ENCODE measurements around the gene MDP1.
"Not testable (repeated sequence)": the region's sequence is repeated elsewhere in the genome, so short reads cannot be mapped to it uniquely, and the experiment has no call there.

DNA sequence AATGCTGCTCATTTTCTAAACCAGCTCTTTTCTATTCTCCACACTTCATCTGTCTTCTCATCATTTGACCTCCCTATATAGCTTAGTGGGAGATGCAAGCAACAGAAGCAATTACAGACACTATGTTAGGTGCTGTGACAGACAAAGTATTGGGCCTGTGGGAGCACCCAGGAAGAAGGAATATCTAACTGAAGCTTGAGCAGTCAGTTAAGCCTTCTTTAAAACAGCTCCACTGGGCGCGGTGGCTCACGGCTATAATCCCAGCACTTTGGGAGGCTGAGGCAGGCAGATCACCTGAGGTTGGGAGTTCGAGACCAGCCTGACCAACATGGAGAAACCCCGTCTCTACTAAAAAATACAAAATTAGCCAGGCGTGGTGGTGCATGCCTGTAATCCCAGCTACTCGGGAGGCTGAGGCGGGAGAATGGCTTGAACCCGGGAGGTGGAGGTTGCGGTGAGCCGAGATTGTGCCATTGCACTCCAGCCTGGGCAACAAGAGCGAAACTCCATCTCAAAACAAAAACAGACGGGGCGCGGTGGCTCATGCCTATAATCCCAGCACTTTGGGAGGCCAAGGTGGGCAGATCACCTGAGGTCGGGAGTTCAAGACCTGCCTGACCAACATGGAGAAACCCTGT, 12.5 kb downstream of the MDP1 start:
- TF ChIP-seq, protein P1, sequence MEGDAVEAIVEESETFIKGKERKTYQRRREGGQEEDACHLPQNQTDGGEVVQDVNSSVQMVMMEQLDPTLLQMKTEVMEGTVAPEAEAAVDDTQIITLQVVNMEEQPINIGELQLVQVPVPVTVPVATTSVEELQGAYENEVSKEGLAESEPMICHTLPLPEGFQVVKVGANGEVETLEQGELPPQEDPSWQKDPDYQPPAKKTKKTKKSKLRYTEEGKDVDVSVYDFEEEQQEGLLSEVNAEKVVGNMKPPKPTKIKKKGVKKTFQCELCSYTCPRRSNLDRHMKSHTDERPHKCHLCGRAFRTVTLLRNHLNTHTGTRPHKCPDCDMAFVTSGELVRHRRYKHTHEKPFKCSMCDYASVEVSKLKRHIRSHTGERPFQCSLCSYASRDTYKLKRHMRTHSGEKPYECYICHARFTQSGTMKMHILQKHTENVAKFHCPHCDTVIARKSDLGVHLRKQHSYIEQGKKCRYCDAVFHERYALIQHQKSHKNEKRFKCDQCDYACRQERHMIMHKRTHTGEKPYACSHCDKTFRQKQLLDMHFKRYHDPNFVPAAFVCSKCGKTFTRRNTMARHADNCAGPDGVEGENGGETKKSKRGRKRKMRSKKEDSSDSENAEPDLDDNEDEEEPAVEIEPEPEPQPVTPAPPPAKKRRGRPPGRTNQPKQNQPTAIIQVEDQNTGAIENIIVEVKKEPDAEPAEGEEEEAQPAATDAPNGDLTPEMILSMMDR (IDR thresholded peaks at IDR 0.05): not testable (repeated sequence)
- TF ChIP-seq, protein P2, sequence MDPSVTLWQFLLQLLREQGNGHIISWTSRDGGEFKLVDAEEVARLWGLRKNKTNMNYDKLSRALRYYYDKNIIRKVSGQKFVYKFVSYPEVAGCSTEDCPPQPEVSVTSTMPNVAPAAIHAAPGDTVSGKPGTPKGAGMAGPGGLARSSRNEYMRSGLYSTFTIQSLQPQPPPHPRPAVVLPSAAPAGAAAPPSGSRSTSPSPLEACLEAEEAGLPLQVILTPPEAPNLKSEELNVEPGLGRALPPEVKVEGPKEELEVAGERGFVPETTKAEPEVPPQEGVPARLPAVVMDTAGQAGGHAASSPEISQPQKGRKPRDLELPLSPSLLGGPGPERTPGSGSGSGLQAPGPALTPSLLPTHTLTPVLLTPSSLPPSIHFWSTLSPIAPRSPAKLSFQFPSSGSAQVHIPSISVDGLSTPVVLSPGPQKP (IDR thresholded peaks at IDR 0.05; ENCODE audit: low read depth, low read length): not testable (repeated sequence)
